ENCODE data around the gene CCDC195. TPM values are rescaled to one million over a fixed set of nuclear protein-coding genes. Genes with fewer than 3 reads are reported as not detected.

Gene CCDC195
- total and polyA plus RNA-seq, 2 of the 4 experiments (the other 2 are of a cell fraction), result not detected

DNA sequence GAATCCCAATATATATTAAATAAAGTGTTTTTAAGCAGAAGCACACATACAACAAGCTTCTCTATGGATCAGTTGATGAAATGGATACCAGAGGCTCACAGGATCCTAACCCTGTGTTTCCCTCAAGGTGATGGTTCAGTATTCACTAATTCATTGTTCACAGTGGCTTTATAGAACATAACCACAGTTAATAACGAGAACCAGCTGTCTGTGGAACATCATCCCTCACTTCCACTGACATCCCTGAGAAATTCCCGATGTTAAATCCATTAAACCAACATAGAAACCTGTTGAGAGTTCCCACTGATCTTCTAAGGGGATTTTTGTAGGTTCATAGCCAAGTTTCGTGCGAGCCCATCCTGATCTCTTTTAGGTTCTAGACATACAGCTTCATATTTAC lies 29.0 kb downstream of the CCDC195 start:
- Histone ChIP-seq H2AFZ (replicated peaks; ENCODE audit: low read length, poor library complexity) (no peak overlapping the region), H2BK20ac (ENCODE audit: low read depth, low read length) (no peak overlapping the region), H3K79me1 (ENCODE audit: low read depth in 1 of 2, low read length in 2 of 2) (no peaks in the 10 kb centered on the region), H4K8ac (ENCODE audit: low read depth in 2 of 2, low read length in 2 of 2) (no peak overlapping the region), H3K36me3 (ENCODE audit: control insufficient read depth, insufficient read depth, low read length) (no peaks in the 10 kb centered on the region), H3K9me1 (ENCODE audit: insufficient read depth, low read length) (no peaks in the 10 kb centered on the region), H3K18ac (ENCODE audit: low read depth, low read length) (no peak overlapping the region), H3K27me3 (ENCODE audit: control insufficient read depth, insufficient read depth, low read length) (peaks cover 2% of the 10 kb centered on the region; the same call in 1 of the 2 replicates), H3K14ac (replicated peaks; ENCODE audit: low read depth, low read length) (no peak overlapping the region), H2BK120ac (ENCODE audit: low read depth, low read length) (no peak overlapping the region), H3K4me2 (ENCODE audit: low read depth, low read length) (no peak overlapping the region), H3K9ac (ENCODE audit: low read depth, low read length) (no peak overlapping the region), H3K56ac (ENCODE audit: extremely low read depth, insufficient read depth, low read length) (no peak overlapping the region), H2AK5ac (ENCODE audit: low read depth, low read length) (no peak overlapping the region), H4K5ac (ENCODE audit: low read depth, low read length) (no peak overlapping the region), H3K4ac (ENCODE audit: low read depth, low read length) (no peak overlapping the region), H4K91ac (ENCODE audit: insufficient read depth, low read depth, low read length) (no peak overlapping the region), H3K23ac (ENCODE audit: low read depth, low read length) (no peak overlapping the region), H3K4me1 (ENCODE audit: control insufficient read depth, insufficient read depth, low read length) (no peaks in the 10 kb centered on the region), H2AK9ac (replicated peaks; ENCODE audit: low read depth, low read length, poor library complexity) (no peak overlapping the region), H4K20me1 (ENCODE audit: insufficient read depth, low read length) (no peaks in the 10 kb centered on the region), H2BK15ac (ENCODE audit: low read depth, low read length) (no peak overlapping the region), H2BK5ac (ENCODE audit: low read depth, low read length, poor library complexity, severe bottlenecking) (no peak overlapping the region), H3K9me3 (ENCODE audit: control insufficient read depth, insufficient read depth, low read length) (no peaks in the 10 kb centered on the region), H3K4me3 (ENCODE audit: insufficient read depth, low read depth, low read length) (no peak overlapping the region), H3K27ac (ENCODE audit: insufficient read depth, low read length) (no peak overlapping the region)
- TF ChIP-seq RCOR1 (IDR thresholded peaks at IDR 0.05; ENCODE audit: insufficient replicate concordance, low read length) (no peak), BHLHE40 (IDR thresholded peaks at IDR 0.05; ENCODE audit: low read depth, low read length) (no peak), RAD21 (IDR thresholded peaks at IDR 0.05; ENCODE audit: low read length) (no peak), SMC3 (IDR thresholded peaks at IDR 0.05; ENCODE audit: low read depth, low read length) (no peak), NFE2L2 (IDR thresholded peaks at IDR 0.05; ENCODE audit: low read depth, low read length) (no peak), MAFK (IDR thresholded peaks at IDR 0.05; ENCODE audit: low read depth, low read length) (no peak), FOS (IDR thresholded peaks at IDR 0.05; ENCODE audit: low read depth, low read length) (no peak), CEBPB (IDR thresholded peaks at IDR 0.05; ENCODE audit: low read depth, low read length) (no peak), MAZ (IDR thresholded peaks at IDR 0.05; ENCODE audit: borderline replicate concordance, low read depth, low read length) (no peak), CHD1 (IDR thresholded peaks at IDR 0.05; ENCODE audit: low read depth, low read length) (no peak), POLR2A (IDR thresholded peaks at IDR 0.05; ENCODE audit: low read depth, low read length) (no peak), MXI1 (IDR thresholded peaks at IDR 0.05; ENCODE audit: borderline replicate concordance, low read depth, low read length) (no peak), RFX5 (IDR thresholded peaks at IDR 0.05; ENCODE audit: low read depth, low read length) (no peak)
- TF ChIP-seq, protein P1, sequence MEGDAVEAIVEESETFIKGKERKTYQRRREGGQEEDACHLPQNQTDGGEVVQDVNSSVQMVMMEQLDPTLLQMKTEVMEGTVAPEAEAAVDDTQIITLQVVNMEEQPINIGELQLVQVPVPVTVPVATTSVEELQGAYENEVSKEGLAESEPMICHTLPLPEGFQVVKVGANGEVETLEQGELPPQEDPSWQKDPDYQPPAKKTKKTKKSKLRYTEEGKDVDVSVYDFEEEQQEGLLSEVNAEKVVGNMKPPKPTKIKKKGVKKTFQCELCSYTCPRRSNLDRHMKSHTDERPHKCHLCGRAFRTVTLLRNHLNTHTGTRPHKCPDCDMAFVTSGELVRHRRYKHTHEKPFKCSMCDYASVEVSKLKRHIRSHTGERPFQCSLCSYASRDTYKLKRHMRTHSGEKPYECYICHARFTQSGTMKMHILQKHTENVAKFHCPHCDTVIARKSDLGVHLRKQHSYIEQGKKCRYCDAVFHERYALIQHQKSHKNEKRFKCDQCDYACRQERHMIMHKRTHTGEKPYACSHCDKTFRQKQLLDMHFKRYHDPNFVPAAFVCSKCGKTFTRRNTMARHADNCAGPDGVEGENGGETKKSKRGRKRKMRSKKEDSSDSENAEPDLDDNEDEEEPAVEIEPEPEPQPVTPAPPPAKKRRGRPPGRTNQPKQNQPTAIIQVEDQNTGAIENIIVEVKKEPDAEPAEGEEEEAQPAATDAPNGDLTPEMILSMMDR (conservative IDR thresholded peaks at IDR 0.05; ENCODE audit: low read depth, low read length), result no peak
- TF ChIP-seq, protein P2, sequence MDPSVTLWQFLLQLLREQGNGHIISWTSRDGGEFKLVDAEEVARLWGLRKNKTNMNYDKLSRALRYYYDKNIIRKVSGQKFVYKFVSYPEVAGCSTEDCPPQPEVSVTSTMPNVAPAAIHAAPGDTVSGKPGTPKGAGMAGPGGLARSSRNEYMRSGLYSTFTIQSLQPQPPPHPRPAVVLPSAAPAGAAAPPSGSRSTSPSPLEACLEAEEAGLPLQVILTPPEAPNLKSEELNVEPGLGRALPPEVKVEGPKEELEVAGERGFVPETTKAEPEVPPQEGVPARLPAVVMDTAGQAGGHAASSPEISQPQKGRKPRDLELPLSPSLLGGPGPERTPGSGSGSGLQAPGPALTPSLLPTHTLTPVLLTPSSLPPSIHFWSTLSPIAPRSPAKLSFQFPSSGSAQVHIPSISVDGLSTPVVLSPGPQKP (IDR thresholded peaks at IDR 0.05; ENCODE audit: borderline replicate concordance, low read depth, low read length), result no peak
- TF ChIP-seq, protein P3, sequence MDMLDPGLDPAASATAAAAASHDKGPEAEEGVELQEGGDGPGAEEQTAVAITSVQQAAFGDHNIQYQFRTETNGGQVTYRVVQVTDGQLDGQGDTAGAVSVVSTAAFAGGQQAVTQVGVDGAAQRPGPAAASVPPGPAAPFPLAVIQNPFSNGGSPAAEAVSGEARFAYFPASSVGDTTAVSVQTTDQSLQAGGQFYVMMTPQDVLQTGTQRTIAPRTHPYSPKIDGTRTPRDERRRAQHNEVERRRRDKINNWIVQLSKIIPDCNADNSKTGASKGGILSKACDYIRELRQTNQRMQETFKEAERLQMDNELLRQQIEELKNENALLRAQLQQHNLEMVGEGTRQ (IDR thresholded peaks at IDR 0.05; ENCODE audit: low read depth, low read length), result no peak
- no peak for DNase-seq
- BruUV-seq (replicated peaks), result no TSS peak
- dilution Hi-C loops (cut with HindIII; ENCODE audit: low sequenced_read_pairs, unreplicated experiment), result no loop called here
- intact Hi-C loops (cut with micrococcal nuclease), result no loop called here
- ATAC-seq (ENCODE audit: low read depth), result no peak
- in situ Hi-C loops (cut with MboI; ENCODE audit: low sequenced_read_pairs), result no loop called here
- no CpG with 5 or more reads among the region's 4 CpGs for WGBS, 2 experiments (ENCODE audit: extremely low coverage in 2 of 2, insufficient read length in 1 of 2)
- ChIA-PET POLR2A (ENCODE audit: unreplicated experiment) (no interaction called here), CTCF (no interaction called here)

Measured in IMR-90 (cell line).